Esophagus squamous epithelium (tissue), 5 donors: Measurements from ENCODE around the gene ATP6V1E1. TPM values are rescaled to one million over a fixed set of nuclear protein-coding genes. Genes with fewer than 3 reads are reported as not detected.

Source experiments
- DNase-seq: peaks from one replicate; lab custom pipeline; 2025; lab: John Stamatoyannopoulos, UW
- H3K27ac ChIP-seq, 4 donors: fragments of 200-600 bp; sonication (generic); one replicate each; pipeline ENCODE4 v1.5.1; 2016 to 2019; ENCODE audit warnings: mild to moderate bottlenecking in 1 of 4
- H3K27me3 ChIP-seq, 4 donors: fragments of 200-600 bp; sonication (generic); 1 replicate in 3 of 4; 2 replicates in 1 of 4; pipeline versions ENCODE4 v1.5.1 to v1.6.0; 2017 to 2021; ENCODE audit warnings: antibody characterized with exemption in 1 of 4
- H3K36me3 ChIP-seq, 3 donors: fragments of 200-600 bp; sonication (generic); one replicate each; pipeline ENCODE4 v1.5.1; 2016 to 2019
- H3K4me1 ChIP-seq, 3 donors: fragments of 200-600 bp; sonication (generic); one replicate each; pipeline ENCODE4 v1.5.1; 2017 to 2019
- H3K4me3 ChIP-seq, 4 donors: fragments of 200-600 bp; sonication (generic); 1 replicate in 3 of 4; 2 replicates in 1 of 4; pipeline ENCODE4 v1.5.1; 2016 to 2019; ENCODE audit warnings: mild to moderate bottlenecking in 2 of 4, moderate library complexity in 1 of 4
- H3K9me3 ChIP-seq, 3 donors: fragments of 200-600 bp; sonication (generic); one replicate each; pipeline ENCODE4 v1.5.1; 2016 to 2019
- POLR2A ChIP-seq, 4 donors: fragments of 450-650 bp; IDR thresholded peaks; one replicate each; pipeline ENCODE4 v1.6.1; 2017; ENCODE audit warnings: antibody characterized with exemption in 4 of 4, mild to moderate bottlenecking in 4 of 4, moderate library complexity in 3 of 4
- WGBS, 2 donors: methylation state at CpG; one replicate each; pipeline ENCODE4 v1.1.5; 2018; 5-methylcytosine and 5-hydroxymethylcytosine counted together
- intact Hi-C: fragments of 100-400 bp; cut with DNase I; formaldehyde crosslinking; loops from one replicate; pipeline ENCODE4 v1.15.0; 2022
- total RNA-seq, 4 donors: library from RNA; depleted of rRNA; stranded (reverse); fragments of >200 nt; gene quantifications; one replicate each; pipeline ENCODE4 v1.1.0, GENCODE V29; 2016
- TF ChIP-seq, protein P1 (sequence below), 6 experiments: fragments of 450-650 bp in 4 of 6; fragments of 200-600 bp in 2 of 6; sonication (generic) in 2 of 6; IDR thresholded peaks; one replicate each; pipeline ENCODE4 v1.5.1; 2016 to 2019; ENCODE audit warnings: antibody characterized with exemption in 6 of 6, mild to moderate bottlenecking in 4 of 6, moderate library complexity in 4 of 6
- donor health status: DM: yes; HTN: yes; CAD: no.

ATP6V1E1 gene
- total RNA-seq, 4 donors from 2014 or later = 80.9 to 123 (median 99.6) TPM

DNA sequence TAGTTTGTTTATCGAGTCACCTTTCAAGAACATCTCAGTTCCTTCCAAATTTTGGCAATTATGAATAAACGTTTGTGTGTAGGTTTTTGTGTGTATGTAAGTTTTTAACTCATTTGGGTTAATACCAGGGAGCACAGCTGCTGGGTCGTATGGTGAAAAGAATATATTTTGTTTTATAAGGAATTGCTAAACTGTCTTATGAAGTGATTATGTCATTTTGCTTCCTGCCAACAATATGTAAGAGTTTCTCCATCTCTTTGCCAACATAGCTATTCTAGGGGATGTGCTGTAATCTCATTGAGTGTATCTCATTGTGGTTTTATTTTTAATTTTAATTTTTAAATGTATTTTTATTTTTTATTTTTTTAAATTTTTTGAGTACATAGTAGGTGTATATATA lies 37.3 kb upstream of the ATP6V1E1 start:
- intact Hi-C loops = no loop called here
- peaks cover 3 to 82% (median 8%) of the 10 kb centered on the region in 3 donors for H3K36me3 ChIP-seq
- WGBS, 2 donors = 48 to 63% methylated on average over 3 of the region's 3 CpGs

DNA sequence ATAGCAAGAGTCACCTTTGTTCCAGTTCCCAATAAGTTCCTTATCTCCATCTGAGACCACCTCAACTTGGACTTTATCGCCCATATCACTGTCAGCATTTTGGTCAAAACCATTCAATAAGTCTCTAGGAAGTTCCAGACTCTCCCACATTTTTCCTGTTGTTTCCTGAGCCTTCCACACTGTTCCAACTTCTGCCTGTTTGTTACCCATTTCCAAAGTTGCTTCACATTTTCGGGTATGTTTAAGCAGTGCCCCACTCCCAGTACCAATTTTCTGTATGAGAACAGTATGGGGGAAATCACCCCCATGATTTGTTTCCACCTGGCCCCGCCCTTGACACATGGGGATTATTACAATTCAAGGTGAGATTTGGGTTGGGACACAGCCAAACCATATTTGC lies 36.7 kb upstream of the ATP6V1E1 start:
- Histone ChIP-seq H3K4me1 (peaks cover 0 to 9% (median 0%) of the 10 kb centered on the region in 3 donors), H3K27ac (no peak overlapping the region), H3K36me3 (peaks cover 8 to 82% (median 8%) of the 10 kb centered on the region in 3 donors), H3K9me3 (peaks cover 0 to 3% (median 0%) of the 10 kb centered on the region in 3 donors), H3K27me3 (no peaks in the 10 kb centered on the region), H3K4me3 (no peak overlapping the region)
- DNase-seq = no peak
- TF ChIP-seq POLR2A (IDR thresholded peaks at IDR 0.05) = no peak
- intact Hi-C loops = no loop called here
- 68 to 73% methylated on average over 3 of the region's 3 CpGs for WGBS, 2 donors

More for the DNA sequence above, 37.3 kb upstream of the ATP6V1E1 start:
- Histone ChIP-seq H3K27me3 (no peaks in the 10 kb centered on the region), H3K4me3 (no peak overlapping the region), H3K9me3 (peaks cover 0 to 3% (median 0%) of the 10 kb centered on the region in 3 donors), H3K4me1 (peaks cover 0 to 9% (median 0%) of the 10 kb centered on the region in 3 donors), H3K27ac (no peak overlapping the region)
- DNase-seq = no peak
- TF ChIP-seq POLR2A (IDR thresholded peaks at IDR 0.05) = no peak
- TF ChIP-seq, protein P1, sequence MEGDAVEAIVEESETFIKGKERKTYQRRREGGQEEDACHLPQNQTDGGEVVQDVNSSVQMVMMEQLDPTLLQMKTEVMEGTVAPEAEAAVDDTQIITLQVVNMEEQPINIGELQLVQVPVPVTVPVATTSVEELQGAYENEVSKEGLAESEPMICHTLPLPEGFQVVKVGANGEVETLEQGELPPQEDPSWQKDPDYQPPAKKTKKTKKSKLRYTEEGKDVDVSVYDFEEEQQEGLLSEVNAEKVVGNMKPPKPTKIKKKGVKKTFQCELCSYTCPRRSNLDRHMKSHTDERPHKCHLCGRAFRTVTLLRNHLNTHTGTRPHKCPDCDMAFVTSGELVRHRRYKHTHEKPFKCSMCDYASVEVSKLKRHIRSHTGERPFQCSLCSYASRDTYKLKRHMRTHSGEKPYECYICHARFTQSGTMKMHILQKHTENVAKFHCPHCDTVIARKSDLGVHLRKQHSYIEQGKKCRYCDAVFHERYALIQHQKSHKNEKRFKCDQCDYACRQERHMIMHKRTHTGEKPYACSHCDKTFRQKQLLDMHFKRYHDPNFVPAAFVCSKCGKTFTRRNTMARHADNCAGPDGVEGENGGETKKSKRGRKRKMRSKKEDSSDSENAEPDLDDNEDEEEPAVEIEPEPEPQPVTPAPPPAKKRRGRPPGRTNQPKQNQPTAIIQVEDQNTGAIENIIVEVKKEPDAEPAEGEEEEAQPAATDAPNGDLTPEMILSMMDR (IDR thresholded peaks at IDR 0.05) = no peak

DNA sequence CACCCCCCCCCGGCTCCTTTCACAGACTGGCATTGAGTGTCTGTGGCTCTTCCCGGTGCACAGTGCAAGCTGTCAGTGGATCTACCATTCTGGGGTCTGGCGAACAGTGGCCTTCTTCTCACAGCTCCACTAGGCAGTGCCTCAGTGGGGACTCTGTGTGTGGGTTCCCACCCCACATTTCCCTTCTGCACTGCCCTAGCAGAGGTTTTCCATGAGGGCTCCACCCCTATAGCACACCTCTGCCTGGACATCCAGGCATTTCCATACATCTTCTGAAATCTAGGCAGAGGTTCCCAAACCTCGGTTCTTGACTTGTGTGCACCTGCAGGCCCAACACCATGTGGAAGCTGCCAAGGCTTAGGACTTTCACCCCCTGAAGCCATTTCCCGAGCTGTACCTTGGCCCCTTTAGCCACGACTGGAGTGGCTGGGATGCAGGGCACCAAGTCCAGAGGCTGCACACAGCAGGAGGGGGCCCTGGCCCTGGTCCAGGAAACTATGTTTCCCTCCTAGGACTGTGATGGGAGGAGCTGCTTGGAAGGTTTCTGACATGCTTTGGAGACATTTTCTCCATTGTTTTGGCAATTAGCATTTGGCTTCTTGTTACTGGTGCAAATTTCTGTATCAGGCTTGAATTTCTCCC lies 36.0 kb upstream of the ATP6V1E1 start:
- Histone ChIP-seq H3K27ac (no peak overlapping the region), H3K36me3 (peaks cover 8 to 81% (median 9%) of the 10 kb centered on the region in 3 donors), H3K4me3 (no peak overlapping the region), H3K9me3 (peaks cover 0 to 3% (median 0%) of the 10 kb centered on the region in 3 donors), H3K4me1 (peaks cover 0 to 9% (median 0%) of the 10 kb centered on the region in 3 donors), H3K27me3 (no peaks in the 10 kb centered on the region)
- no peak for DNase-seq
- 93 to 100% methylated on average over 3 to 4 of the region's 6 CpGs for WGBS, 2 donors
- intact Hi-C loops = no loop called here
- no peak for TF ChIP-seq POLR2A (IDR thresholded peaks at IDR 0.05)
- TF ChIP-seq, protein P1 (IDR thresholded peaks at IDR 0.05) = no peak

DNA sequence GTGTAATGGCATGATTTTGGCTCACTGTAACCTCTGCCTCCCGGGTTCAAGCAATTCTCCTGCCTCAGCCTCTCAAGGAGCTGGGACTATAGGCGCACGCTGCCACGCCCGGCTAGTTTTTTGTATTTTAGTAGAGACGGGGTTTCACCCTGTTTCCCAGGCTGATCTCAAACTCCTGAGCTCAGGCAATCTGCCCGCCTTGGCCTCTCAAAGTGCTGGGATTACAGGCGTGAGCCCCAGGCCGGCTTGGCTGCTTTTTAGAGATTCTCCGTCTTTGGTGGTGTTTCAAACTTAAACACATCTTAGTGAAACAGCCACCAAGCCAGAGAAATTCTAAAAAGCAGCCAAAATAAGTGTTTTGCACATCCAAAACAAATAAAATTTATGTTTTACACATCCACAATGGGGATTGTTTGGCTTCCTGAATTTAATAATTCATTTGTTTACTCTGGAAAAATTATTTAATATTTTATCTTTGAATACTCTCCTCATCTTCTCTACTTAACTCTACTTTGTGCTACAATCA lies 28.4 kb upstream of the ATP6V1E1 start:
- Histone ChIP-seq H3K27ac (no peak overlapping the region), H3K9me3 (no peaks in the 10 kb centered on the region), H3K36me3 (peaks cover 4 to 60% (median 25%) of the 10 kb centered on the region in 3 donors), H3K27me3 (no peaks in the 10 kb centered on the region), H3K4me1 (peaks cover 0 to 6% (median 0%) of the 10 kb centered on the region in 3 donors), H3K4me3 (no peak overlapping the region)
- TF ChIP-seq POLR2A (IDR thresholded peaks at IDR 0.05) = no peak
- TF ChIP-seq, protein P1 (IDR thresholded peaks at IDR 0.05) = no peak
- intact Hi-C loops = no loop called here
- no peak for DNase-seq
- 84 to 90% methylated on average over 6 to 10 of the region's 10 CpGs for WGBS, 2 donors

DNA sequence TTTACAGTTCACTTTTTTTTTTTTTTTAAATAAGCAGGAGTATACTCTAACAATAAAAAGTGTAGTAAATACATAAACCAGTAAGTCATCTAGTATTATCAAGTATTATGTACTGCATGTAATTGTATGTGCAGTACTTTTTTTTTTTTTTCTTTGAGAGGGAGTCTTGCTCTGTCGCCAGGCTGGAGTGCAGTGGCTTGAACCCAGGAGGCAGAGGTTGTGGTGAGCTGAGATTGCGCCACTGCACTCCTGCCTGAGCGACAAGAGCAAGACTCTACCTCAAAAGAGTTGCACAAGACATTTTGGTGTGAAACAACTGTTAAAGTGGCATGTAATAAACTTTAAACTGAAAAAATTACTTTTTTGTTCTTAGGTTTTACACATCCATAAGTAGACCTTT lies 26.7 kb upstream of the ATP6V1E1 start:
- H3K27ac ChIP-seq = no peak overlapping the region
- H3K27me3 ChIP-seq = no peaks in the 10 kb centered on the region
- TF ChIP-seq, protein P1 (IDR thresholded peaks at IDR 0.05) = no peak
- TF ChIP-seq POLR2A (IDR thresholded peaks at IDR 0.05) = no peak
- H3K4me3 ChIP-seq = no peak overlapping the region
- intact Hi-C loops = no loop called here
- peaks cover 0 to 6% (median 0%) of the 10 kb centered on the region in 3 donors for H3K4me1 ChIP-seq
- no peak for DNase-seq
- H3K9me3 ChIP-seq = no peaks in the 10 kb centered on the region
- 85 to 88% methylated on average over 3 of the region's 3 CpGs for WGBS, 2 donors
- peaks cover 4 to 46% (median 17%) of the 10 kb centered on the region in 3 donors for H3K36me3 ChIP-seq
